Smooth muscle cell (in vitro differentiated cells): ENCODE results near the gene LINGO1. TPM values are rescaled to one million over a fixed set of nuclear protein-coding genes. Genes with fewer than 3 reads are reported as not detected.

ENCODE experiments used
- DNase-seq: peaks from one replicate; lab custom pipeline; 2025; ENCODE audit not compliant: unreplicated experiment; lab: John Stamatoyannopoulos, UW
- H2AFZ ChIP-seq: fragments of 200-600 bp; sonication (generic); 2 replicates; pipeline ENCODE4 v1.6.0; 2016; ENCODE audit warnings: antibody characterized with exemption, low read depth, mild to moderate bottlenecking
- H3F3A ChIP-seq: fragments of 200-600 bp; sonication (generic); 2 replicates; pipeline ENCODE4 v1.6.0; 2017; ENCODE audit warnings: antibody characterized with exemption, low read depth
- H3K27ac ChIP-seq: fragments of 200-600 bp; sonication (generic); 2 replicates; pipeline ENCODE4 v1.5.1; 2016; ENCODE audit warnings: low read depth, mild to moderate bottlenecking
- H3K27me3 ChIP-seq: fragments of 200-600 bp; sonication (generic); 2 replicates; pipeline ENCODE4 v1.6.1; 2016; ENCODE audit warnings: low read depth, mild to moderate bottlenecking
- H3K36me3 ChIP-seq: fragments of 200-600 bp; sonication (generic); 2 replicates; pipeline ENCODE4 v1.5.1; 2016; ENCODE audit warnings: low read depth
- H3K4me1 ChIP-seq: fragments of 200-600 bp; sonication (generic); 2 replicates; pipeline ENCODE4 v1.5.1; 2016; ENCODE audit warnings: low read depth
- H3K4me2 ChIP-seq: fragments of 200-600 bp; sonication (generic); 2 replicates; pipeline ENCODE4 v1.6.0; 2016; ENCODE audit warnings: mild to moderate bottlenecking
- H3K4me3 ChIP-seq: fragments of 200-600 bp; sonication (generic); 2 replicates; pipeline ENCODE4 v1.5.1; 2016; ENCODE audit warnings: mild to moderate bottlenecking
- H3K79me2 ChIP-seq: fragments of 200-600 bp; sonication (generic); 2 replicates; pipeline ENCODE4 v1.6.0; 2016; ENCODE audit warnings: low read depth, mild to moderate bottlenecking
- H3K9ac ChIP-seq: fragments of 200-600 bp; sonication (generic); 2 replicates; pipeline ENCODE4 v1.6.0; 2016; ENCODE audit warnings: low read depth
- H3K9me3 ChIP-seq: fragments of 200-600 bp; sonication (generic); replicated peaks from 2 replicates; pipeline ENCODE4 v1.5.1; 2016; ENCODE audit warnings: low read depth
- H4K20me1 ChIP-seq: fragments of 200-600 bp; sonication (generic); 2 replicates; pipeline ENCODE4 v1.6.0; 2016; ENCODE audit warnings: low read depth
- CTCF ChIP-seq: fragments of 200-600 bp; sonication (generic); IDR thresholded peaks from 2 replicates; pipeline ENCODE4 v1.5.1; 2017; ENCODE audit warnings: borderline replicate concordance, mild to moderate bottlenecking, antibody characterized with exemption; ENCODE audit not compliant: insufficient read depth, poor library complexity, severe bottlenecking
- WGBS: methylation state at CpG from one replicate; pipeline ENCODE4 v1.1.7; 2016; ENCODE audit warnings: low lambda C conversion rate; 5-methylcytosine and 5-hydroxymethylcytosine counted together
- polyA plus RNA-seq: library from polyadenylated mRNA; unstranded; fragments of >200 nt; fragmentation: Nextera tagmentation; extraction: Ambion mirVana; gene quantifications from 2 replicates; pipeline ENCODE4 v1.2.1, GENCODE V29; 2016
- total RNA-seq: library from RNA; depleted of rRNA; stranded (reverse); fragments of >200 nt; gene quantifications from 2 replicates; pipeline ENCODE4 v1.2.3, GENCODE V29; 2014

LINGO1 gene
- total and polyA plus RNA-seq, 2 experiments from 2014 or later = 3.5 to 13.4 TPM

DNA sequence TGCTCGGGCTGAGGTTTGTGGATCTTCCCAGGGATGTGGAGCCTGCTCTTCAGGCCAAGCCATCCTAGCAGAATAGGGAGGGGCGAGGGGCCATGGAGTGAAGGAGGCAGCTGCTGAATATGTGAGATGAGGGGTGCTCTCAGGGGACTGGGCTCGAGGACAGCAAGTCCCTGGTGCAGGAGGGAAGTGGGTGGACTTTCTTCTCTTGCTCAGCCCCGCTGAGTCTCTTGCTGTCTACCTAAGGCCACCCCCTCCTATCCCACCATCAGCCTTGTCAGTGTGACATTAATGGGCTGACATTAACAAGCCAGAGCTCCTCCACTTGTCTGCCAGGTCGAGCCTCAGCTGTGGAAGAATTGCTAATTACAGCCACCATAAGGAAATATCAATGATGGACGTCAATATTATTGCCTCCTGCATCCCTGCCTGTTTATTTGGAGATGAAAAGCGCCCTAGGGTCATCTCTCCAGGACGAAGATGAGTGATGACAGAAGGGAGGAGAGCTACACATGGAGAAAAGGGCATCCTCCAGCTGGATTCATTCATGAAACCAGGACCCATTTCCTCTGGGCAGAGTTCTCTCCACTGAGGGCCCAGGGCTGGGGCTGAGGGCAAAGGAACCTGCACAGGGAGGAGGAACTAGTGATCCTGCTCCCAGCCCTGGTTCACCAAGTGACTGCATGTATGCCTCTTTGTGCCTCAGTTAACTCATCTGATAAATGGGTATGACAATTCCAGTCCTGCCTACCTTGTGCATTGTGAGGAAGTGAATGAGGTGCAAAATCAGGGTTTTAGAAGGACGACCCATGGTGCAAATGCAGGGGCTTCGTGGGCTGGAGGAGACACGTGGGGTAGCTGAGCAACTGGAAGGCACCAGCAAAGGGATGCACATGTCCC is 34.9 kb upstream of the LINGO1 start:
- no peak overlapping the region for H3K4me3 ChIP-seq
- H3F3A ChIP-seq = no peaks in the 10 kb centered on the region
- no peak overlapping the region for H2AFZ ChIP-seq
- H3K9ac ChIP-seq = no peak overlapping the region
- no peaks in the 10 kb centered on the region for H4K20me1 ChIP-seq
- H3K4me2 ChIP-seq = no peak overlapping the region
- H3K27me3 ChIP-seq = peaks cover 4% of the 10 kb centered on the region
- no peak for DNase-seq
- H3K79me2 ChIP-seq = no peaks in the 10 kb centered on the region
- WGBS = 71% methylated on average over 11 of the region's 11 CpGs
- H3K9me3 ChIP-seq = no peaks in the 10 kb centered on the region
- no peaks in the 10 kb centered on the region for H3K4me1 ChIP-seq
- no peaks in the 10 kb centered on the region for H3K36me3 ChIP-seq
- no peak for TF ChIP-seq CTCF
- no peak overlapping the region for H3K27ac ChIP-seq

DNA sequence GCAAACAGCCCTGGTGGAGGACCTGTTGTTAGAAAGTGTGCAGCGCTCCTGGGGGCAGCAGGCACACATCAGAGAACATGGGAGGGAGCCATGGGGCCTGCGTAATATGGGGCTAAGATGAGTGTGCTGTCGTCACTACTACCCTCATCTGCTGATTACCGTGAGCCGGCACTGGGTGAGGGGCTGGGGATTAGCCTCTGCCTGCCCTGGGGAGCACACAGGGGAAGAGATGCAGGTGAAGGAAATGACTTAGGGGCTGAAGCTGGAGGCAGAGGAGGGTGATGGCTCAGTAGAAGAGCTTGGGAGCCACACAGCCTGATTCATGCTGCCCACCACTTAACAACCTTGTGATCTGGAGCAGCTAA is 33.6 kb upstream of the LINGO1 start:
- TF ChIP-seq CTCF = no peak
- peaks cover 4% of the 10 kb centered on the region for H3K27me3 ChIP-seq
- 72% methylated on average over 5 of the region's 5 CpGs for WGBS

GRCh38 chr15:77665530-77666295 is 33.0 kb upstream of the LINGO1 start:
- H3K79me2 ChIP-seq = no peaks in the 10 kb centered on the region
- TF ChIP-seq CTCF = no peak
- 92% methylated on average over 12 of the region's 12 CpGs for WGBS

More for the DNA sequence above, 33.6 kb upstream of the LINGO1 start:
- no peak for DNase-seq
- Histone ChIP-seq H3K79me2 (no peaks in the 10 kb centered on the region), H3K4me2 (no peak overlapping the region), H4K20me1 (no peaks in the 10 kb centered on the region), H2AFZ (no peak overlapping the region), H3K4me1 (no peaks in the 10 kb centered on the region), H3K36me3 (no peaks in the 10 kb centered on the region), H3K9me3 (no peaks in the 10 kb centered on the region), H3K27ac (no peak overlapping the region), H3K4me3 (no peak overlapping the region), H3F3A (no peaks in the 10 kb centered on the region), H3K9ac (no peak overlapping the region)

More at GRCh38 chr15:77665530-77666295, 33.0 kb upstream of the LINGO1 start:
- Histone ChIP-seq H3K4me2 (no peak overlapping the region), H3K9ac (no peak overlapping the region), H3K36me3 (no peaks in the 10 kb centered on the region), H3K9me3 (no peaks in the 10 kb centered on the region), H3K27me3 (peaks cover 4% of the 10 kb centered on the region), H4K20me1 (no peaks in the 10 kb centered on the region), H3K27ac (no peak overlapping the region), H2AFZ (no peak overlapping the region), H3K4me1 (no peaks in the 10 kb centered on the region), H3F3A (no peaks in the 10 kb centered on the region), H3K4me3 (no peak overlapping the region)
- DNase-seq = no peak
